ENCODE measurements around the gene TRRAP. TPM values are rescaled to one million over a fixed set of nuclear protein-coding genes. Genes with fewer than 3 reads are reported as not detected.

TRRAP gene
- total RNA-seq, 6 experiments from 2014 or later, result 26.6 to 35.5 (median 28.7) TPM

DNA sequence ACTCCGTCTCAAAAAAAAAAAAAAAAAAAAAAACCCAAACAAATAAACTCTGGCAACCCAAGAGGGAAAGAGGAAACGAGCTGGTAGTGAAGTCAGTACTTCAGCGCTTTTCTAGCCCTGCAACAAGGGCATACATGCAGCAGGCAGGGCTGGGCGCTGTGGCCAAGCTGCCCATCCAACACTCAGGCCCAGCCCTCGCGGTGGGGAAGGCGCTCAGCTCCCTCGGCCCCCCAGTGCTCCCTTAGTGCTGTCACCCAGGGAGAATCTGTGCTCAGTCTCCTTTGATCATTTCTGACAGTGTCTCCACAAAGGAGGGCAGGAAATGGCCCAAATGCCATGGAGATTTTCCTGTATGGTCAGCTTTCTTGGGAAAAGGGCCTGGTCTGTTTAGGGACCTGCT is 168.4 kb downstream of the TRRAP start:
- no peaks in the 10 kb centered on the region for H3K9me3 Mint-ChIP-seq
- no peak overlapping the region for H3K27ac Mint-ChIP-seq
- peaks cover 31% of the 10 kb centered on the region for H3K4me1 Mint-ChIP-seq (ENCODE audit: low read depth)
- H3K27me3 Mint-ChIP-seq (ENCODE audit: insufficient read depth), result peaks cover 3% of the 10 kb centered on the region
- DNase-seq, result no peak
- TF ChIP-seq CTCF (IDR thresholded peaks at IDR 0.05), result no peak
- no peak overlapping the region for H3K4me3 Mint-ChIP-seq
- H3K36me3 Mint-ChIP-seq (ENCODE audit: low read depth), result peaks cover 56% of the 10 kb centered on the region

DNA sequence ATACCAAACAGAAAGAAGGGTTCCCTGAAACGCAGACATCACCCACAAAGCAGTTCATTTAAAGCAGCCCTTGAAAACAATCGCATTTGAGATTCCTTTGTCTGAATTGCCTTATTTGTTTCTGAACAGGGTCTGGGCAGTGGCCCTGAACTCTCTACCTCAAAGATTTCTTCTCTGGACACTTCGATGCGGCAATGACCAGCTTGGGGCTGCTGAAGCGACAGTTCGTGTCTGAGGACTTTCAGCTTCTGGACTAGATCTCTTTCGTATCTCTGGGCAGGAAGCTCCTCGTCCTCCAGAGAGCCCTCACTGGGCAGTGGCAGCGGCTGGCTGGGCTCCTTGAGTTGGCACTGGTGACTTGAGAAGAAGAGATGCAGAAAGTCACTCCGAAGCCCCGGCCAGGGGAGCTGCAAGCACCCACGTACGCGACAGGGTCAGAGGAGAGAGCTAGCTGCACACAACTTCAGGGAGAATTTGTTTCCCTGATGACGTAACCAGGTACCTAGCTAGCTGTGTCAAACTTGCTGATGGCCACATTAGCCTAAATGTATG is 169.3 kb downstream of the TRRAP start:
- no peak for DNase-seq
- no peak overlapping the region for H3K4me3 Mint-ChIP-seq
- H3K4me1 Mint-ChIP-seq (ENCODE audit: low read depth), result peaks cover 29% of the 10 kb centered on the region
- no peak overlapping the region for H3K27ac Mint-ChIP-seq
- H3K36me3 Mint-ChIP-seq (ENCODE audit: low read depth), result peaks cover 59% of the 10 kb centered on the region
- no peaks in the 10 kb centered on the region for H3K9me3 Mint-ChIP-seq
- peaks cover 2% of the 10 kb centered on the region; the same call in 1 of the 2 replicates for H3K27me3 Mint-ChIP-seq (ENCODE audit: insufficient read depth)
- TF ChIP-seq CTCF (IDR thresholded peaks at IDR 0.05), result no peak

- no peaks in the 10 kb centered on the region for H3K9me3 Mint-ChIP-seq
- no peak for TF ChIP-seq CTCF (IDR thresholded peaks at IDR 0.05)
- no peaks in the 10 kb centered on the region for H3K27me3 Mint-ChIP-seq (ENCODE audit: insufficient read depth)
- H3K4me1 Mint-ChIP-seq (ENCODE audit: low read depth), result peaks cover 16% of the 10 kb centered on the region
- peak overlapping the region; percentile 48; the same call in 1 of the 2 replicates for H3K27ac Mint-ChIP-seq
- peaks cover 48% of the 10 kb centered on the region for H3K36me3 Mint-ChIP-seq (ENCODE audit: low read depth)
- no peak overlapping the region for H3K4me3 Mint-ChIP-seq
- no peak for DNase-seq
Measured at GRCh38 chr7:99050971-99051370, 172.6 kb downstream of the TRRAP start.

DNA sequence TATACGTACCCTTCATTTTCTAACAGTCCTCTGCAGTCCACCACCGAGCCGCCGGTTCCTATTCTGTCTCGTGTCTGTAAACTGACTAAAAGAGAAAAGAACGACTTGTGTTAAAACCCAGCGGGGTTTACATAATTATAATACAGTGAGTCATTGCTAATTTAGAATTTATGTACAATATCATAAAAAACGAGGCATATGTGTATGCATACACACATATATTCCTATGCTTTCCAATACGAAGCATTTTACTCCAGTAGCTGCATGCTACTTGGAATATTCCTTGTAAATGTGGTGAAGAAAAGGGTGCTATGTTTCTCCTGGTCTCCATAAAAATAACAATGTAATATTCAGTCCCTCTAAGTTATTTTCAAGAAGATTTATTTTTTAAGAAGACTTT is 176.4 kb downstream of the TRRAP start:
- no peak for DNase-seq
- Mint-ChIP-seq H3K9me3 (no peaks in the 10 kb centered on the region), H3K27ac (no peak overlapping the region), H3K4me3 (no peak overlapping the region), H3K4me1 (ENCODE audit: low read depth) (peaks cover 16% of the 10 kb centered on the region), H3K36me3 (ENCODE audit: low read depth) (peaks cover 45% of the 10 kb centered on the region), H3K27me3 (ENCODE audit: insufficient read depth) (no peaks in the 10 kb centered on the region)
- no peak for TF ChIP-seq CTCF (IDR thresholded peaks at IDR 0.05)

DNA sequence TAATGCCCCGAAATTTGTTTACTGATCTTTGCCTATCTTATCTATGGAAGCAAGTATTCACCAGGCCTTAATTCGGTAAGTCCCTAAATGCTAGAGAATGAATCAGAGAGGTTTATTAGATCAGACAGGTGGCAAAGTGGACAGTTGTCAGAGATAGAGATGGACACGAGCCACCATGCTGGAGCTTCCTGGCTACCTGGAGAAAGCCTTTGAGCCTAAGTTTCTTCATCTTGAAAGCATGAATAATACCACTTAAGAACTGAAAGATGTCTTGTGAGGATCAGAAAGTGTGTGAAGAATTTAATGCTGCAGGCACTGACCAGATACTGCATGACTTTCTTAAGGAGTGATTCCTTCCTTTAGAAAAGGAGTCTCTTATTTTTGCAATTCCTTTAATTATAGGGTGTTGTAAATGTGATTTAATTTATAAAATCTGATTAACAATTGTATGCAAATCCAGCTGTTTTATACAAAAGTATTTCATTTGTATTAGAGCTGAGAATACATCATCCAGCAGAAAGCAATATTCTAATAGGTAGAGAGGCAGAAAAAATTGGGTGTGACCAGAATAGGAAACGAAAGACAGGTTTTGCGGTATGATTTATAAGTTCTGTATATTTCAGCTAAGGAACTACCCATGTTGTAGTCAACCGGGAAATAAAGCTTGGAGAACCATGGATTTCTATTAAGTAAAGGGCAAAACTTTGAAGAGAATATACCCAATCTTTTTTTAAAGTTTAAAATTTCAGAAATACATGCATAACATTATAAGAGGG is 182.9 kb downstream of the TRRAP start:
- H3K4me1 Mint-ChIP-seq (ENCODE audit: low read depth), result no peaks in the 10 kb centered on the region
- TF ChIP-seq CTCF (IDR thresholded peaks at IDR 0.05), result no peak
- H3K36me3 Mint-ChIP-seq (ENCODE audit: low read depth), result peaks cover 3% of the 10 kb centered on the region; the same call in 1 of the 2 replicates
- no peaks in the 10 kb centered on the region for H3K9me3 Mint-ChIP-seq
- no peak overlapping the region for H3K4me3 Mint-ChIP-seq
- DNase-seq, result no peak
- H3K27me3 Mint-ChIP-seq (ENCODE audit: insufficient read depth), result no peaks in the 10 kb centered on the region; the same call in 1 of the 2 replicates
- H3K27ac Mint-ChIP-seq, result no peak overlapping the region

Small RNA genes within 50 kb of the gene (microRNA-seq; reads per million reads assigned to microRNA genes)
- gene MIR3609, result 20.9 reads per million, percentile 27 among the genes with 10 or more reads in this experiment

Other genes starting within 250 kb of the TRRAP start
- 10 to 100 TPM in 5 of 6 experiments, 1 to 10 TPM in 1; 5.6 to 13.1 (median 11.8) TPM for gene TMEM130, start 8.5 kb upstream of the TRRAP start, total RNA-seq (2021; fragmentation: NEBNext Ultra II Directional; extraction: Animal tissue kit (Norgen Biotek cat#: 25700))

Data from HFFc6 (cell line).